Measurements from ENCODE around the gene PRKAR1B. TPM values are rescaled to one million over a fixed set of nuclear protein-coding genes. Genes with fewer than 3 reads are reported as not detected.

PRKAR1B gene
- total RNA-seq, 1 experiment from 2014 or later = 14.1 TPM

- TF ChIP-seq CTCF (IDR thresholded peaks at IDR 0.05 in 2 of 3, conservative IDR thresholded peaks at IDR 0.05 in 1 of 3; ENCODE audit: borderline replicate concordance in 1 of 3, insufficient read depth in 1 of 3, low read depth in 2 of 3, low read length in 2 of 3) = no peak
Measured at GRCh38 chr7:772005-772294, 44.9 kb upstream of the PRKAR1B start (continued).

GRCh38 chr7:771234-772004, 44.3 kb upstream of the PRKAR1B start:
- no TSS peak for BruUV-seq (replicated peaks)
- Histone ChIP-seq H3K9me2 (ENCODE audit: insufficient read depth) (no peaks in the 10 kb centered on the region), H3K9me3 (ENCODE audit: control insufficient read depth in 1 of 2, insufficient read depth in 1 of 2, low read depth in 1 of 2, low read length in 2 of 2) (no peaks in the 10 kb centered on the region), H3K27me3 (ENCODE audit: insufficient read depth, low read length) (no peaks in the 10 kb centered on the region), H4K20me1 (ENCODE audit: insufficient read depth) (no peaks in the 10 kb centered on the region), H3K4me3 (replicated peaks in 1 of 2; ENCODE audit: low read depth in 1 of 2, low read length in 2 of 2) (no peak overlapping the region), H3K4me2 (ENCODE audit: low read length) (no peak overlapping the region), H3K36me3 (ENCODE audit: control insufficient read depth in 1 of 2, insufficient read depth in 2 of 2, low read length in 2 of 2) (peaks cover 10 to 11% of the 10 kb centered on the region in 2 experiments; a peak in 3 of 4 replicates), H3K79me2 (ENCODE audit: insufficient read depth, low read length) (peaks cover 2% of the 10 kb centered on the region; the same call in 1 of the 2 replicates), H3K4me1 (ENCODE audit: control insufficient read depth in 1 of 2, insufficient read depth in 2 of 2, low read length in 2 of 2) (no peaks in the 10 kb centered on the region), H2AFZ (ENCODE audit: low read depth, low read length, poor library complexity, severe bottlenecking) (no peak overlapping the region), H3K27ac (ENCODE audit: low read depth, low read length) (no peak overlapping the region), H3K9ac (ENCODE audit: low read length) (no peak overlapping the region)
- RAD21 ChIA-PET (ENCODE audit: low non-redundant PET in 1 of 2, low total read pairs in 2 of 2, uncharacterized antibody in 2 of 2, unreplicated experiment in 2 of 2) = no interaction called here
- ATAC-seq = no peak
- DNase-seq (ENCODE audit: low read depth, low spot score) = no peak
- CTCF ChIA-PET = interaction anchor here (0.9 to 1.0 kb wide), 2 partner anchors 439 to 449 kb away, joined by 4 read pairs; no protein-coding TSS in a partner anchor
- POLR2A ChIA-PET = no interaction called here
- intact Hi-C loops (cut with micrococcal nuclease) = no loop called here
- TF ChIP-seq CEBPB (IDR thresholded peaks at IDR 0.05; ENCODE audit: low read depth) (no peak), ATF3 (IDR thresholded peaks at IDR 0.05) (no peak), CBX3 (IDR thresholded peaks at IDR 0.05; ENCODE audit: low read depth) (no peak), EGR1 (IDR thresholded peaks at IDR 0.05; ENCODE audit: low read depth) (no peak), POLR2AphosphoS5 (IDR thresholded peaks at IDR 0.05; ENCODE audit: low read depth, low read length) (no peak), SIN3A (IDR thresholded peaks at IDR 0.05; ENCODE audit: low read depth) (no peak), FOSL1 (IDR thresholded peaks at IDR 0.05; ENCODE audit: low read depth) (no peak), CTCF (IDR thresholded peaks at IDR 0.05 in 2 of 3, conservative IDR thresholded peaks at IDR 0.05 in 1 of 3; ENCODE audit: borderline replicate concordance in 1 of 3, insufficient read depth in 1 of 3, low read depth in 2 of 3, low read length in 2 of 3) (no peak), TCF7L2 (IDR thresholded peaks at IDR 0.05; ENCODE audit: borderline replicate concordance, extremely low read depth, insufficient read depth, insufficient read length) (no peak), RAD21 (IDR thresholded peaks at IDR 0.05; ENCODE audit: low read depth) (no peak), ZNF274 (IDR thresholded peaks at IDR 0.05; ENCODE audit: low read depth, low read length) (no peak), YY1 (IDR thresholded peaks at IDR 0.05; ENCODE audit: extremely low read depth, insufficient replicate concordance, low read depth, low read length) (no peak), POLR2A (IDR thresholded peaks at IDR 0.05; ENCODE audit: borderline replicate concordance, extremely low read depth, insufficient read depth, insufficient read length) (no peak), SRF (IDR thresholded peaks at IDR 0.05; ENCODE audit: low read depth) (no peak)

Measured in HCT116 (cell line).